ENCODE measurements around the gene NLRC5. TPM values are rescaled to one million over a fixed set of nuclear protein-coding genes. Genes with fewer than 3 reads are reported as not detected.

NLRC5 gene
- total RNA-seq, 1 experiment from 2014 or later = 29.7 TPM

DNA sequence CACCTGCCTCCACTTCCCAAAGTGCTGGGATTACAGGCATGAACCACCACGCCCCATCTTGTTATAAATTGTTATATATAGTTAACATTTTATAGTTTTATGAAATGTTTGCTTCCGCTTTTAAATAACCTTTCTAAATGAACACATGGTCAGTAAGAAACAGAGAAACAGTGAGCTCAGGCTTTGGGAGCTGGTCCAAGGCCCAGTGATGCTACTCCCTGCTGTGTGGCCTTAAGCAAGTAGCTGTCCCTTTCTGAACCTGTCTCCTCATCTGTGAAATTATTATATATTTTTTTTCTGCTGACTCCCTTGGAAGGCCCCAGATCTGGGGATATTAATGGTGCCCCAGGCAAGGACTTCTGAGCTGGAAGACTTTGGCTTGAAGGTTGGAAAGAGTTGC lies 122.1 kb downstream of the NLRC5 start:
- no TSS peak for BruUV-seq (replicated peaks)
- Histone ChIP-seq H3K4me3 (no peak overlapping the region), H3K36me3 (ENCODE audit: low read depth) (no peaks in the 10 kb centered on the region), H3K79me2 (ENCODE audit: low read depth) (no peaks in the 10 kb centered on the region), H4K20me1 (ENCODE audit: insufficient read depth) (no peaks in the 10 kb centered on the region), H3K4me1 (replicated peaks; ENCODE audit: insufficient read depth) (no peaks in the 10 kb centered on the region), H3F3A (ENCODE audit: insufficient read depth, low read depth) (no peaks in the 10 kb centered on the region), H3K4me2 (no peak overlapping the region), H2AFZ (no peak overlapping the region), H3K9me2 (ENCODE audit: insufficient read depth) (no peaks in the 10 kb centered on the region), H3K27me3 (ENCODE audit: insufficient read depth, low read depth) (no peaks in the 10 kb centered on the region), H3K27ac (no peak overlapping the region), H3K9me3 (ENCODE audit: insufficient read depth, low read depth) (no peaks in the 10 kb centered on the region)
- no peak for TF ChIP-seq EZH2 (IDR thresholded peaks at IDR 0.05; ENCODE audit: low read depth)
- TF ChIP-seq, protein P1, sequence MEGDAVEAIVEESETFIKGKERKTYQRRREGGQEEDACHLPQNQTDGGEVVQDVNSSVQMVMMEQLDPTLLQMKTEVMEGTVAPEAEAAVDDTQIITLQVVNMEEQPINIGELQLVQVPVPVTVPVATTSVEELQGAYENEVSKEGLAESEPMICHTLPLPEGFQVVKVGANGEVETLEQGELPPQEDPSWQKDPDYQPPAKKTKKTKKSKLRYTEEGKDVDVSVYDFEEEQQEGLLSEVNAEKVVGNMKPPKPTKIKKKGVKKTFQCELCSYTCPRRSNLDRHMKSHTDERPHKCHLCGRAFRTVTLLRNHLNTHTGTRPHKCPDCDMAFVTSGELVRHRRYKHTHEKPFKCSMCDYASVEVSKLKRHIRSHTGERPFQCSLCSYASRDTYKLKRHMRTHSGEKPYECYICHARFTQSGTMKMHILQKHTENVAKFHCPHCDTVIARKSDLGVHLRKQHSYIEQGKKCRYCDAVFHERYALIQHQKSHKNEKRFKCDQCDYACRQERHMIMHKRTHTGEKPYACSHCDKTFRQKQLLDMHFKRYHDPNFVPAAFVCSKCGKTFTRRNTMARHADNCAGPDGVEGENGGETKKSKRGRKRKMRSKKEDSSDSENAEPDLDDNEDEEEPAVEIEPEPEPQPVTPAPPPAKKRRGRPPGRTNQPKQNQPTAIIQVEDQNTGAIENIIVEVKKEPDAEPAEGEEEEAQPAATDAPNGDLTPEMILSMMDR (conservative IDR thresholded peaks at IDR 0.05) = no peak
- POLR2A ChIA-PET (ENCODE audit: unreplicated experiment) = no interaction called here
- DNase-seq = no peak
- CTCF ChIA-PET = no interaction called here
- intact Hi-C loops (cut with micrococcal nuclease; ENCODE audit: unreplicated experiment) = no loop called here

GRCh38 chr16:57112403-57113041 lies 123.2 kb downstream of the NLRC5 start:
- no peak overlapping the region for H3K4me2 ChIP-seq
- H3K36me3 ChIP-seq (ENCODE audit: low read depth) = no peaks in the 10 kb centered on the region
- no peak overlapping the region for H3K4me3 ChIP-seq
- no TSS peak for BruUV-seq (replicated peaks)
- no peaks in the 10 kb centered on the region for H3K79me2 ChIP-seq (ENCODE audit: low read depth)
- ChIA-PET POLR2A (ENCODE audit: unreplicated experiment) (no interaction called here), CTCF (no interaction called here)
- no peak for DNase-seq
- TF ChIP-seq, protein P1 (conservative IDR thresholded peaks at IDR 0.05) = no peak
- TF ChIP-seq EZH2 (IDR thresholded peaks at IDR 0.05; ENCODE audit: low read depth) = no peak
- no peaks in the 10 kb centered on the region for H3K9me2 ChIP-seq (ENCODE audit: insufficient read depth)
- H3K4me1 ChIP-seq (replicated peaks; ENCODE audit: insufficient read depth) = no peaks in the 10 kb centered on the region
- H3K27ac ChIP-seq = no peak overlapping the region
- no peaks in the 10 kb centered on the region for H4K20me1 ChIP-seq (ENCODE audit: insufficient read depth)
- H3F3A ChIP-seq (ENCODE audit: insufficient read depth, low read depth) = no peaks in the 10 kb centered on the region
- no peaks in the 10 kb centered on the region for H3K9me3 ChIP-seq (ENCODE audit: insufficient read depth, low read depth)
- no peaks in the 10 kb centered on the region for H3K27me3 ChIP-seq (ENCODE audit: insufficient read depth, low read depth)
- intact Hi-C loops (cut with micrococcal nuclease; ENCODE audit: unreplicated experiment) = no loop called here
- no peak overlapping the region for H2AFZ ChIP-seq

GRCh38 chr16:57113042-57113453 lies 123.7 kb downstream of the NLRC5 start:
- DNase-seq = no peak
- ChIA-PET CTCF (no interaction called here), POLR2A (ENCODE audit: unreplicated experiment) (no interaction called here)
- Histone ChIP-seq H4K20me1 (ENCODE audit: insufficient read depth) (no peaks in the 10 kb centered on the region), H3K79me2 (ENCODE audit: low read depth) (no peaks in the 10 kb centered on the region), H2AFZ (no peak overlapping the region), H3K9me3 (ENCODE audit: insufficient read depth, low read depth) (no peaks in the 10 kb centered on the region), H3K9me2 (ENCODE audit: insufficient read depth) (no peaks in the 10 kb centered on the region), H3K27ac (no peak overlapping the region), H3K27me3 (ENCODE audit: insufficient read depth, low read depth) (no peaks in the 10 kb centered on the region), H3K36me3 (ENCODE audit: low read depth) (no peaks in the 10 kb centered on the region), H3F3A (ENCODE audit: insufficient read depth, low read depth) (no peaks in the 10 kb centered on the region), H3K4me3 (no peak overlapping the region), H3K4me2 (no peak overlapping the region), H3K4me1 (replicated peaks; ENCODE audit: insufficient read depth) (no peaks in the 10 kb centered on the region)
- no peak for TF ChIP-seq EZH2 (IDR thresholded peaks at IDR 0.05; ENCODE audit: low read depth)
- TF ChIP-seq, protein P1 (conservative IDR thresholded peaks at IDR 0.05) = no peak
- BruUV-seq (replicated peaks) = no TSS peak
- intact Hi-C loops (cut with micrococcal nuclease; ENCODE audit: unreplicated experiment) = no loop called here

Data from PC-9 (cell line).